Cortex of kidney (tissue), 1 donor: ENCODE data around the gene GPR137.
"Not testable (repeated sequence)": the region's sequence is repeated elsewhere in the genome, so short reads cannot be mapped to it uniquely, and the experiment has no call there.

ENCODE experiments used
- DNase-seq: peaks from one replicate; lab custom pipeline; 2025; lab: John Stamatoyannopoulos, UW

The GPR137 gene

GRCh38 chr11:64321026-64321425, 35.4 kb downstream of the GPR137 start:
- DNase-seq, result no peak

- DNase-seq, result no peak
These were observed 35.9 kb downstream of the GPR137 start for GRCh38 chr11:64321533-64321932.

- DNase-seq, result no peak
These were observed 37.2 kb downstream of the GPR137 start for GRCh38 chr11:64322925-64323260.

- DNase-seq, result no peak
These were observed 37.7 kb downstream of the GPR137 start for GRCh38 chr11:64323373-64323772.

GRCh38 chr11:64323984-64324383, 38.3 kb downstream of the GPR137 start:
- not testable (repeated sequence) for DNase-seq

GRCh38 chr11:64324692-64325469, 39.2 kb downstream of the GPR137 start:
- no peak for DNase-seq

GRCh38 chr11:64327375-64327774, 41.7 kb downstream of the GPR137 start:
- no peak for DNase-seq

- DNase-seq, result no peak
These were observed 42.3 kb downstream of the GPR137 start for GRCh38 chr11:64327993-64328392.

- DNase-seq, result no peak
These were observed 45.2 kb downstream of the GPR137 start for GRCh38 chr11:64330888-64331287.

- DNase-seq, result no peak
These were observed 46.1 kb downstream of the GPR137 start for GRCh38 chr11:64331569-64332371.

GRCh38 chr11:64333556-64333955, 47.9 kb downstream of the GPR137 start:
- DNase-seq, result no peak

GRCh38 chr11:64334764-64335735, 49.4 kb downstream of the GPR137 start:
- DNase-seq, result no peak

- DNase-seq, result no peak
These were observed 52.0 kb downstream of the GPR137 start for GRCh38 chr11:64337538-64338249.

GRCh38 chr11:64338716-64339115, 53.1 kb downstream of the GPR137 start:
- no peak for DNase-seq
